Activated CD4-positive, alpha-beta T cell treated with anti-CD3 and anti-CD28 coated beads, Interleukin-2, amount 50 U/mL, for 24 hours (primary cell): ENCODE results near the gene EPHB2.

Experiments
- DNase-seq, 2 donors: peaks; one replicate each; pipeline ENCODE4 v3.0.0-alpha.2; 2020; ENCODE audit warnings: low read depth in 1 of 2, low spot score in 1 of 2

The EPHB2 gene

DNA sequence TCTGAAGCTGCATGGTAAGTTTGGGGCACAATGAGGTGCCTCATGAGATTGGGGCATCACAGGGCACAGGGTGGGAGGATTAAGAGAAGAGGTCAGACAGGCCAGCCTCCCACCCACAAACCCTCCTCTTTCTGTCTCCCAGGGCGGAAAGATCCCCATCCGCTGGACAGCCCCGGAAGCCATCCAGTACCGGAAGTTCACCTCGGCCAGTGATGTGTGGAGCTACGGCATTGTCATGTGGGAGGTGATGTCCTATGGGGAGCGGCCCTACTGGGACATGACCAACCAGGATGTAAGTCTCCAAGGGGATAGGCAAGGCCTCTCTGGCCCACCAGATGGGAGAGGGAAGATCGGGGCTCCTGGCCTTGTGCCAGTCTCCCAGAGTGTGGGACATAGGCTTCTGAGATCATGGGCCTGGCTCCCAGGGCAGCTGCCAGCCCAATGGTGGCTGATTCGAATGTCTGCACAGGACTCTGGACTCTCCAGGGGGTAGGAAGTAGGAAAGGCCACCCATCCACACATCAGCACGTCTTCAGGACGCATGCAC lies 198.3 kb downstream of the EPHB2 start:
- DNase-seq = no peak

DNA sequence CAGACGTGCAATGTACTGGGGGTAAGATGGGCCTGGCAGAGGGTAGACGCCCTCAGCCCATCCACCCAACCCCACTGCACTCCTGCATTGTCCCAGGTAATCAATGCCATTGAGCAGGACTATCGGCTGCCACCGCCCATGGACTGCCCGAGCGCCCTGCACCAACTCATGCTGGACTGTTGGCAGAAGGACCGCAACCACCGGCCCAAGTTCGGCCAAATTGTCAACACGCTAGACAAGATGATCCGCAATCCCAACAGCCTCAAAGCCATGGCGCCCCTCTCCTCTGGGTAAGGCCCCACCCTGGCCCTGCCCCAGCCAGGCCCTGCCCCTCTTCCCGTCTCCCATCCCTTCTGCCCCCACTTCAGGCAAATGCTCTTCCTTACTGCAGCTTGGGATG lies 199.6 kb downstream of the EPHB2 start:
- DNase-seq = no peak

DNA sequence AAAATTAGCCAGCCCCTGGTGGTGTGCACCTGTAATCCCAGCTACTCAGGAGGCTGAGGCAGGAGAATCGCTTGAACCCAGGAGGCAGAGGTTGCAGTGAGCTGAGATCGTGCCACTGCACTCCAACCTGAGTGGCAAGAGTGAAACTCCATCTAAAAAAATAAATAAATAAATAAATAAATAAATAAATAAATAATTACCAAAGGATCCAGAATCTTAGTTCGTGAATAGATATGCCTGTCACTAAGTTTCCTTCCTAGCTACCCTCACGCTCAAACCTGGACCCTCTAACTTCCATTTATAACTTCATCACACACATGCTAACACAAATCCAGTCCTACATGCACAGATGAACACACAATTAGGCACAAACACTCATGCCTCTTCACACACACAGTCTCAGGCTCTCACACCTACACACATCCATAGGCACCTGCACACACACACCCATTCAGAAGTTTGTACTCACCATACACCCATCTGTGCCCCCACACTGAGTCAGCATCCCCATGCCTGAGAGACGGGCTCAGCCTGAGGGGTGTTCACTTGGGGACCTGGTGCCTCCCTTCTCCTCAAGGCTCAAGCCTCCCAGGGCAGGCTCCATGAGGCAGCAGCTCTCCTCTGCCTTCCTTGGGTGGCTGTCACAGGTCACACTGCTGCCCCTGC lies 200.5 kb downstream of the EPHB2 start:
- no peak for DNase-seq

DNA sequence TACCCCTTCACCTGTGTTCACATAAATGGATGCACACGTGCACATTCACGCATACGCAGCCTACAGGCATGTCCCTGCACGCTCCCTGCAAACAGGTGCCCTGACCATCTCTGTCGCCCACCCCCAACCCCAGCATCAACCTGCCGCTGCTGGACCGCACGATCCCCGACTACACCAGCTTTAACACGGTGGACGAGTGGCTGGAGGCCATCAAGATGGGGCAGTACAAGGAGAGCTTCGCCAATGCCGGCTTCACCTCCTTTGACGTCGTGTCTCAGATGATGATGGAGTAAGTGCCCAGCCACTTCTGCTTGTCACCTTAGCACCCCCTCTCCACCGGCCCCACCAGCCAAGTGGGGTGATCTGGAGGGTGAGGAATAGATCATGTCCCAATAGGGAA lies 201.7 kb downstream of the EPHB2 start:
- DNase-seq = no peak

DNA sequence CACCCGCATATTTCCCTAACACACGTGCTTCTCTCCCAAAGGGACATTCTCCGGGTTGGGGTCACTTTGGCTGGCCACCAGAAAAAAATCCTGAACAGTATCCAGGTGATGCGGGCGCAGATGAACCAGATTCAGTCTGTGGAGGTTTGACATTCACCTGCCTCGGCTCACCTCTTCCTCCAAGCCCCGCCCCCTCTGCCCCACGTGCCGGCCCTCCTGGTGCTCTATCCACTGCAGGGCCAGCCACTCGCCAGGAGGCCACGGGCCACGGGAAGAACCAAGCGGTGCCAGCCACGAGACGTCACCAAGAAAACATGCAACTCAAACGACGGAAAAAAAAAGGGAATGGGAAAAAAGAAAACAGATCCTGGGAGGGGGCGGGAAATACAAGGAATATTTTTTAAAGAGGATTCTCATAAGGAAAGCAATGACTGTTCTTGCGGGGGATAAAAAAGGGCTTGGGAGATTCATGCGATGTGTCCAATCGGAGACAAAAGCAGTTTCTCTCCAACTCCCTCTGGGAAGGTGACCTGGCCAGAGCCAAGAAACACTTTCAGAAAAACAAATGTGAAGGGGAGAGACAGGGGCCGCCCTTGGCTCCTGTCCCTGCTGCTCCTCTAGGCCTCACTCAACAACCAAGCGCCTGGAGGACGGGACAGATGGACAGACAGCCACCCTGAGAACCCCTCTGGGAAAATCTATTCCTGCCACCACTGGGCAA lies 202.9 kb downstream of the EPHB2 start:
- DNase-seq = no peak

DNA sequence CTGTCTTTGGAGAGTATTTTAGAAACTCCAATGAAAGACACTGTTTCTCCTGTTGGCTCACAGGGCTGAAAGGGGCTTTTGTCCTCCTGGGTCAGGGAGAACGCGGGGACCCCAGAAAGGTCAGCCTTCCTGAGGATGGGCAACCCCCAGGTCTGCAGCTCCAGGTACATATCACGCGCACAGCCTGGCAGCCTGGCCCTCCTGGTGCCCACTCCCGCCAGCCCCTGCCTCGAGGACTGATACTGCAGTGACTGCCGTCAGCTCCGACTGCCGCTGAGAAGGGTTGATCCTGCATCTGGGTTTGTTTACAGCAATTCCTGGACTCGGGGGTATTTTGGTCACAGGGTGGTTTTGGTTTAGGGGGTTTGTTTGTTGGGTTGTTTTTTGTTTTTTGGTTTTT lies 203.5 kb downstream of the EPHB2 start:
- no peak for DNase-seq

DNA sequence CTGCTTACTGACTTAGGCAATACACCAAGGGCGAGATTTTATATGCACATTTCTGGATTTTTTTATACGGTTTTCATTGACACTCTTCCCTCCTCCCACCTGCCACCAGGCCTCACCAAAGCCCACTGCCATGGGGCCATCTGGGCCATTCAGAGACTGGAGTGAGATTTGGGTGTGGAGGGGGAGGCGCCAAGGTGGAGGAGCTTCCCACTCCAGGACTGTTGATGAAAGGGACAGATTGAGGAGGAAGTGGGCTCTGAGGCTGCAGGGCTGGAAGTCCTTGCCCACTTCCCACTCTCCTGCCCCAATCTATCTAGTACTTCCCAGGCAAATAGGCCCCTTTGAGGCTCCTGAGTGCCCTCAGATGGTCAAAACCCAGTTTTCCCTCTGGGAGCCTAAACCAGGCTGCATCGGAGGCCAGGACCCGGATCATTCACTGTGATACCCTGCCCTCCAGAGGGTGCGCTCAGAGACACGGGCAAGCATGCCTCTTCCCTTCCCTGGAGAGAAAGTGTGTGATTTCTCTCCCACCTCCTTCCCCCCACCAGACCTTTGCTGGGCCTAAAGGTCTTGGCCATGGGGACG lies 204.1 kb downstream of the EPHB2 start:
- no peak for DNase-seq

DNA sequence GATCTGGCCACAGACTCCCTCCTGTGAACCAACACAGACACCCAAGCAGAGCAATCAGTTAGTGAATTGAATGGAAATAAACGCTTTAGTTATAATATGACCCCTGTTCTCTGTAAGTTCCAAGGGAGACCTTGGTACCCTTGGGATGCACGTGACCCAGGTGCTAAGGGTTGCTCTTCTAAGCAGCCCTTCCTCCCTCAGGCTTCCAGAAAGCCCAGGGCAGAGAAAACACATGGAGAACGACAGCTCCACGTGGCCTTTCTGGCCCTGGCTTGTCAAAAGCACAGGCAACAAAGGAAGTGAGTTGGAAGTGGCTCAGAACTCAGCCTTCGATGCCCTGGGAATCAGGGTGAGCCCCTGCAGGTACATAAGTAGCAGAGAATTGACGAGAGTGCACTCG lies 204.6 kb downstream of the EPHB2 start:
- no peak for DNase-seq

DNA sequence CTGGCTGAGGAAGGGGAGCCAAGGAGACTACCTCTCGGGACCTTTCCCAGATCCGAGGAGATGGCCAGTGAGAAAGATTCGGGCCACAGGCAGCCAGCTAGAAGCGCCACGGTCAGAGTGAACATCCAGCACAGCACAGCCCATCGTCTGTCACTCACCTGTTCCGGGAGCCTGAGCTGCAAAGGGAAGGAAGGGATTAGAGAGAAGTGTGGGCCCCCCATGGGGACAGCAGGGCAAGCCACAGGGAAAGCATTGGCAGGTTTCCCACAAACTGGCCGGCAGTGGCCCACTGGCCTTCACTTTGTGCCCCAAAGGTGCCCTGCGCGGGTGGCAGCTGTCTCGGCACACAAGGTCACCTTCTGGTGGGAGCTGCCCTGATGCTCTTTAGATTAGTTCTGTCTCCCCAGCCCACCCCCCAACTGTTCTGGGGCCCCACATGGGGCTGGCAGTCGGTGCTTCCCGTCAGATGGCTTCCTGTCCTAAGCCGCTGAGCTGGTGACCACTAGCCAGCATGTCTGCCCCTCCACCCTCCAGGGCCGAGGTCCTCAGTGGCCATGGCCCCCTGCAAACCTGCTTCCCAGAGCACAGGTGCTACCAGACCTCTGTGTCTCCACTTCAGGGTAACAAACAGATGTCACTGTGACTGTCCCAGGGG lies 205.3 kb downstream of the EPHB2 start:
- DNase-seq = no peak

DNA sequence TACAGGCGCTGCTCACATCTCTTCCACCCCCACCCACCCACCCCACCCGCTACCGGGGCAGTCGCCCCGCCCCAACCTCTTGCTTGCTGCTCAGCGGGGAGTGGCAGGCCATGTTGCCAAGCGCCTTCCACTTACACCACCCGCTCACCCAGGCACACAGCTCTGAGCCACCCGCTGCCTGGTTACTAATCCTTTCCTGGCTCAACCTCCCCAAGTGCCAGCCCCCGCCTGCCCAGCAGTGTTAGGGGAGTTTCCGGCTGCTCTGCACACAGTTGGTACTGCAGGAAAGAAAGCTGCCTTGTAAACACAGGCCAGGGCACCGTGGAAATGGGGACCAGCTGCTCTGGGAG lies 205.8 kb downstream of the EPHB2 start:
- DNase-seq = no peak

DNA sequence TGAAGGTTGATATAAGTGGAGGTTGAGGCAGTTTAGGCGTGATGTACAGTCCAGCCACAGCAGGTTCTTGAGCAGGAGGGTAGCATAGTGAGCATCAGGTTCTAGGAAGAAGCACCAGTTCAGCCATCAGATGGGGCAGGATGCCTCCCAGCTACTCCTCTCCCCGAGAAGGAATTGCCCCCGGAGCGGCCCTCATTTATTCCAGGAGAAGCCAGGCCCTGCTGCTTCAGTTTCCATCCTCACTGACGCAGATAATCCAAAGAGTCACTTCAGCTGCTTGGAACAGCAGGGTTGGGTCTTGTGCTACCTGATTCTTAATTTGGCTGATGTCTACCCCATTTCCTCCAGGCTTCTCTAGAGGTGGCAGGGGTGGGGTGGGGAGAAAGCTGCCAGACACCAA lies 207.3 kb downstream of the EPHB2 start:
- no peak for DNase-seq

DNA sequence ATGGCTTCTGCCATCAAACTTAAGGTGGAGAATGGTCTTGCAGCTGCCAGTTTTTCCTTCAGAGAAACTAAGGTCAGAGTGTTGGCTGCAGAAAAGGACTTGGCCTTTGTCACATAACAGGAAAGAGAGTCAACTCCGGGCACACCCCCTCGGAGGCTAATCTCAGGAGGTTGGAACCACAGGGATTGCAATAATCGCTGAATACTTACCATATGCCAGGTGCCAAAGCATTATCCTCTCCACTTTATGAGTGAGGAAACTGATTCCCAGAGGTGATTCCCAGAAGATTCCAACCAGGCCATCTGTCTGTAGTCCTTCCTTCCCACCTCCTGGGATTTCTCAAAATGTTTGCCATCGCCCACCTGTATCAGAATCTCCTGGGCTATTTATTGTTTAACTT lies 208.0 kb downstream of the EPHB2 start:
- no peak for DNase-seq

DNA sequence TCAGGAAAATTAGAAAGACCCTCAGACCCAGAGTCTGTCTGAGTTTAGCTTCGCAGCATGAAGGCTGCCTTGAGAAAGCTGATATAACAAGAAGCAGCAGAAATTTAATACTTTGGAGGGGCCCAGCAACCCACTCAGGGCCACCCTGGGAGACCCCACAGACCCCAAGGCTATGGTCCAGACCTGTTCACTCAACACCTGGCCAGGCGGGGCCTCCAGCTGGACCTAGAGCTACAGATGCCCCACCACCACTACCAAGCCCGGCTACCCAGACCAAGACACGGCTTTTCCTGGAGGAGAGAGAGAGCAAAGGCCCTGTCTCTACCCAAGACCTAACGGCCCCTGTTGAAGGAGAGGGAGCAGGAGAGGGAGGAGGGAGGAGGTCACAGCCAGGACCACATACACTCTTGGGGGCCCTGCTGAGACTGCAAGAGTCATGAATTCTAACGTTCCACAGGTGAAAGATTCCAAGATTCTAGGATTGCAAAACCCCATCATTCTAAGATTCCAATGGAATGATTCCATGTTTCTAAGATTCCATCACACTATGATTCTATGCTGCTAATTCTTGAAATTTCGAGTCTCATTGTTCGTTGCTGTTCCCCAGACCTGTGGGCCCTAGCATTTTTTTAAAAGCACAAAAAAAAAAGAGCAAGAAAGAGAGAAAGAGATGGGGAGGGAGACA lies 208.8 kb downstream of the EPHB2 start:
- no peak for DNase-seq

DNA sequence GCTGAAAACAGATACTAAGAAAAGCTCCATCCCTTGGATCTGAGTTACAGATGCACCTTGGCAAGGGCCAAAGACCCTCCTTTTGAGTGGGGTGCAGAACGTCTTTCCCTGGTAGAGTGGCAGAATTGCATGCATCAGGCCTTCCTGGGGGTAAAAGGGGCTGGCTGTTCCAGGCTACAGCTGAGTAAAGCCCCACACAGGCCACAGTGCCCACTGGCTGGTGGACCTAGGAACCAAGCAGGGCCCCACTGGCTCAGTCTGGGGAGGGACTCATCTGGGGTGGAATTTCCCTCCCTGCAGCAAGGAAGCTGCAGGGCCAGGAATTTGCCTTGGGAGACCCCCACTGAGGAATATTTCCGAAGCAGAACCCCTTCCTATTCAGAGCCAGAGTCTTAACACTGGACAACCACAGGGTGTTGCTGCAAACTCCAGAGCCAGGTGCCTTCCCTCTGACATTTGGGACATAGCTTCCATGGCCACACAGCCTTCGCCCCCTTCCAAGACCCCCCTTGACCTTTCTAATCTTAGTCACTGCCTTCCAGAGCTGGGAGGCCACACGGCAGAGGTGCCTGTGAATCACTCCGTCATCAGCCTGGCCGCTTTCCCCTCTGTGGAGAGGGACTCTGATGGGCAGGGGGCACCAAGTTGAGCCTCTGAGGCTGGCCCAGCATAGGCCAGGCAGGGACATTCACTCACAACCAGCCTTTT lies 209.5 kb downstream of the EPHB2 start:
- no peak for DNase-seq

DNA sequence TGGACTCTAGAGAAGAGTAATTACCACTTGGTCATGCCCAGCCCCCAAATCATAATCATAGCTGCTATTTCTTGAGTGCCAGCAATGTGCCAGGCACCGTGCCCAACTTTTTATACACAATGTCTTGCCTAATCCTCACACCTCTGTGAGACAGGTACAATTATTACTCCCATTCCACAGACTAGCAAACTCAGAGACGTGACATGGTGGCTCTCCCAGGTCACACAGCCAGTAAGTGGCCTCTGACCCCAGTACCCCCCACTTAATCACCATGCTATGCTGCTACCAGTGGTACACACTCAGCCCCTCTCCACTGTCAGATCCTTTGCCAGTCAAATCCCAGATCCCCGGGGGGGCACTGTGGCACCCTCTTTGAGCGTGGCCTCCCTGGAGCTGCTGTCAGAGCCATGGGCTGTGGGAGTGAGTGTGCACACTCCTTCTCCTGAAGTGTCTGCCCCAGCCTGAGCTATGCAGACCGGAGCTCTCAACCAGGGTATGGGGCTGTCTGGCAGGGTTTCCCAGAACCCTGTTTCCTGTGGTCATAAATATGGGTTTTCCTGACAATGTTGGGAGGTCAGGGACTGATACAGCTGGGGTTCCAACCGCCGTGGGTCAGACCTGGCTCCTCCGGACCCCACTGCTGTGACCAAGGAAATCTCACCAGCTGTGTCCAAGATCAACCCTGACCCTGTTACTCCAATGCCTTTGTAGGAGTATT lies 210.3 kb downstream of the EPHB2 start:
- DNase-seq = no peak

DNA sequence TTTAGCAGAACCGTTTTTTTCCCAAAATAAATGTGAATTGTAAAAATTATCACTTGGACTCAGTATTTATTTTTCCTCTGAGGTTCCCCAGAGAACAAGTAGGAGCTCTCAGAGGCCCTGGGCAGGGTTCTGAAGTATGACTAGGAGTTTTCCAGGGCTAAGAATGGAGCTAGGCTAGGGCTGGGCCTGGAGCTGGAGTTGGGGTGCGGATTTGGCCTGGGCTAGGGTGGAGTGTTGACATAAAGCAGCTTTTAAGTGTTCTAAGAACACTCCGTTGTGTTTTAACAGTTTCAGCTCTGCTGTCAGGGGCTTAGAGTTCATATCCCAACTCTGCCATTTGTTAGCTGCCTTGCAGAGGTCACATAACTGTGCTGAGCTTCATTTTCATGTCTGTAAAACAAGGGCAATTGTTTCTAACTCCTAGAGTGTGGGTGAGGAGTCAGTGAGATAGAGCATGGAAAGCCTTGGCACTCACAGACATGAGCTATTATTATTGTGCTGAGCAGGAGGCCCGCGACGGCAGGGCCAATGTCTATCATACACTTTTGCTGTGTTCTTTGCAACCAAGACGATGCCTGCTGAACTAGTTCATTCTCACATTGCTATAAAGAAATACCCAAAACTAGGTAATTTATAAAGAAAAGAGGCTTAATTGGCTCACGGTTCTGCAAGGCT lies 210.9 kb downstream of the EPHB2 start:
- no peak for DNase-seq

DNA sequence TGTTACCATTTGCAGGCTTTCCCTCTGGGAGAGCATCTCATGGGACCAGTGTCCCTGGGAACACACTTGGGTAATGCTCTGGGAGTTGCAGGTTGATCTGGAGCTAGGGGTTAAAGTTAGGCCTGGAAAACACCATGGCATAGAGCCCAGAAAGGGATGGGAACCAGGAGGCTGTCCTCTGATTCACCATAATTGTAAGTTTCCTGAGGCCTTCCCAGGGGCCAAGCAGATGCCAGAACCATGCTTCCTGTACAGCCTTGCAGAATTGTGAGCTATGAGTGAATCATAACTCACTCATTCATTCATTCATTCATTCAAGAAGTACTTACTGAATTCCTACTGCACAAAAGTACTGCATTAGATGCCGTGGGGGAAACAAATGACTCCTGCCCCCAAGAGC lies 212.0 kb downstream of the EPHB2 start:
- DNase-seq = no peak

DNA sequence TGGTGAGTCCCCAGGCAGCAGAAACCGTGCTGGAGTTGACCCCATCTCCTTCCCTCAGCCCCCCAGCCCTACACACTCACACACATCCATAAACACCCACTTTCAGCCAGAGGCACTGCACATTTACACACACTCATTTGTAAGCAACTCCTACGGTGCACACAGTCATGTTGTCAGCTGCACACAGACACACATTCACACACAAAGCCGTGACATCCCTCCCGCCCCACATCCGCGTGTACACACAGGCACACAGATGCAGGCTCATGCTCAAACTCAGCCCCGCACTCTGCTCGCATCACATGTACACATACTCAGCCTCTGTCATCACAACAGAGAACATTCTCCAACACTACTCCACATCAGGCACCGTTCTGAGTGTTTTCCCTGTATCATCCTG lies 214.5 kb downstream of the EPHB2 start:
- no peak for DNase-seq

DNA sequence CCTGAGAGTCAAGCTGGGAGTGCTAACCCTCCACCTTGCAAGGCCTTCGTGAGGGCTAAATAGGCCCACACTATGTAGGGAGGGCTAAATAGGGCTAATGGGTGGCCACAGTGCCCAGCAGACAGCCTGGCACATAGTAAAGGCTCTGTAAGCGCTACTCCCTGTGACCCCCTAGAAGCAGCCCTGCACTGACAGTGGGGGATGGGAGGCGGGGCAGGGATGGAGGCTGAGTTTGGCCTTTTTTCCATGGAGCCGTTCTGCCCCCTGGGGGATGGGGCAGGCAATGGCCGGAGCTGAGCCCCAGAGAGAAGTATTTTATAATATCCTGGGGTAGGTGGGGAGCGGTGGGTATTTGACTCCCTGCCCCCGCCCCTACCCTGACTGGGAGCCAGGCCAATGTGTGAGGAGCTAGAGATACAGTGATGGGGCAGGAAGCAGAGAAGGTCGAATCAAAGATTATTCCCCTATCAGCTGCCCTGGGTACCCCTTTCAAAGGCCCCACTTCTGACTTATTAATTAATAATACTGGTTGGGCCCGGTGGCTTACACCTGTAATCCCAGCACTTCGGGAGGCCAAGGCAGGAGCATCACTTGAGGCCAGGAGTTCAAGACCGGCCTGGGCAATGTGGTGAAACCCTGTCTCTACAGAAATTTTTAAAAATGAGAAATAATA lies 219.7 kb downstream of the EPHB2 start:
- DNase-seq = no peak
